HTERT RPE-1 (cell line): Measurements from ENCODE around the gene NCR3LG1.
"Not testable (repeated sequence)": the region's sequence is repeated elsewhere in the genome, so short reads cannot be mapped to it uniquely, and the experiment has no call there.

ENCODE experiments used
- in situ Hi-C: fragments of 300-500 bp; cut with MboI; formaldehyde crosslinking; loops from 4 replicates; pipeline ENCODE4 v1.14.3; 2020; ENCODE audit warnings: low sequenced_read_pairs

Gene NCR3LG1

GRCh38 chr11:17407575-17407974, 56.0 kb downstream of the NCR3LG1 start:
- in situ Hi-C loops, result no loop called here

- in situ Hi-C loops, result no loop called here
These were observed 56.4 kb downstream of the NCR3LG1 start for GRCh38 chr11:17408026-17408425.

GRCh38 chr11:17408641-17409040, 57.0 kb downstream of the NCR3LG1 start:
- in situ Hi-C loops, result no loop called here

GRCh38 chr11:17410606-17411379, 59.2 kb downstream of the NCR3LG1 start:
- in situ Hi-C loops, result no loop called here

GRCh38 chr11:17411418-17411817, 59.8 kb downstream of the NCR3LG1 start:
- in situ Hi-C loops, result no loop called here

GRCh38 chr11:17412488-17413180, 61.0 kb downstream of the NCR3LG1 start:
- in situ Hi-C loops, result no loop called here

GRCh38 chr11:17413414-17414316, 62.1 kb downstream of the NCR3LG1 start:
- in situ Hi-C loops, result no loop called here

GRCh38 chr11:17414317-17414737, 62.7 kb downstream of the NCR3LG1 start:
- in situ Hi-C loops, result no loop called here

GRCh38 chr11:17414992-17415391, 63.4 kb downstream of the NCR3LG1 start:
- in situ Hi-C loops, result no loop called here

- in situ Hi-C loops, result no loop called here
These were observed 64.0 kb downstream of the NCR3LG1 start for GRCh38 chr11:17415523-17416104.

GRCh38 chr11:17416492-17416891, 64.9 kb downstream of the NCR3LG1 start:
- in situ Hi-C loops, result no loop called here

- in situ Hi-C loops, result no loop called here
These were observed 67.0 kb downstream of the NCR3LG1 start for GRCh38 chr11:17418444-17419081.

- in situ Hi-C loops, result no loop called here
These were observed 70.2 kb downstream of the NCR3LG1 start for GRCh38 chr11:17421781-17422180.

- in situ Hi-C loops, result no loop called here
These were observed 72.1 kb downstream of the NCR3LG1 start for GRCh38 chr11:17423533-17424310.

- in situ Hi-C loops, result not testable (repeated sequence)
These were observed 74.6 kb downstream of the NCR3LG1 start for GRCh38 chr11:17426233-17426632.
